Upper lobe of left lung (tissue), 6 donors: ENCODE measurements around the gene CNGA3. TPM values are rescaled to one million over a fixed set of nuclear protein-coding genes. Genes with fewer than 3 reads are reported as not detected.
"Not testable (repeated sequence)": the region's sequence is repeated elsewhere in the genome, so short reads cannot be mapped to it uniquely, and the experiment has no call there.

Experiments used
- ATAC-seq, 2 donors: fragments of 200-7000 bp; cut with Tn5 transposase; one replicate each; pipeline ENCODE4 v1.9.1; 2022; ENCODE audit warnings: mild to moderate bottlenecking in 2 of 2, moderate library complexity in 2 of 2; ENCODE audit not compliant: low FRiP score in 2 of 2
- DNase-seq, 2 donors: peaks; one replicate each; pipeline ENCODE4 v3.0.0-alpha.2; 2019 to 2020
- H3K27ac ChIP-seq, 4 donors: fragments of 200-600 bp; sonication (generic); one replicate each; pipeline ENCODE4 v1.5.1; 2016 to 2019
- H3K27me3 ChIP-seq, 4 donors: fragments of 200-600 bp; sonication (generic); one replicate each; pipeline ENCODE4 v1.5.1; 2017 to 2019
- H3K36me3 ChIP-seq, 4 donors: fragments of 200-600 bp; sonication (generic); one replicate each; pipeline ENCODE4 v1.5.1; 2016 to 2019
- H3K4me1 ChIP-seq, 4 donors: fragments of 200-600 bp; sonication (generic); one replicate each; pipeline ENCODE4 v1.5.1; 2018 to 2019
- H3K4me3 ChIP-seq, 4 donors: fragments of 200-600 bp; sonication (generic); one replicate each; pipeline ENCODE4 v1.5.1; 2017 to 2019; ENCODE audit warnings: mild to moderate bottlenecking in 2 of 4, moderate library complexity in 1 of 4
- H3K9me3 ChIP-seq, 4 donors: fragments of 200-600 bp; sonication (generic); one replicate each; pipeline ENCODE4 v1.5.1; 2018 to 2019
- EP300 ChIP-seq, 4 donors: sonication (generic); formaldehyde crosslinking; IDR thresholded peaks; one replicate each; pipeline ENCODE4 v1.5.1; 2017; ENCODE audit warnings: antibody characterized with exemption in 4 of 4, control low read depth in 2 of 4
- POLR2A ChIP-seq, 4 donors: fragments of 450-650 bp; IDR thresholded peaks; one replicate each; pipeline ENCODE4 v1.5.1; 2016 to 2017; ENCODE audit warnings: antibody characterized with exemption in 4 of 4, mild to moderate bottlenecking in 2 of 4
- POLR2AphosphoS5 ChIP-seq, 2 donors: sonication (generic); formaldehyde crosslinking; IDR thresholded peaks; one replicate each; pipeline ENCODE4 v1.5.1; 2017; ENCODE audit warnings: antibody characterized with exemption in 2 of 2
- WGBS, 2 donors: methylation state at CpG; one replicate each; pipeline ENCODE4 v1.1.5; 2017 to 2018; 5-methylcytosine and 5-hydroxymethylcytosine counted together
- total RNA-seq, 6 donors: library from RNA; depleted of rRNA in 4 of 6; stranded (reverse); fragments of >200 nt in 4 of 6; gene quantifications; one replicate each; pipeline versions ENCODE4 v1.1.0 to v1.2.1, GENCODE V29; 2016 to 2021
- TF ChIP-seq, protein P1 (sequence below), 6 experiments: fragments of 450-650 bp in 4 of 6; fragments of 200-600 bp in 2 of 6; sonication (generic) in 2 of 6; IDR thresholded peaks; one replicate each; pipeline ENCODE4 v1.5.1; 2016 to 2019; ENCODE audit warnings: antibody characterized with exemption in 6 of 6
- donor health status: DM: no; HTN: no; CAD: no; lungs with moderate emphysema.
- donor health status: DM: no; HTN: yes; CAD: no; lungs with severe emphysema.

CNGA3 gene
- total RNA-seq, 6 donors from 2014 or later, result 0.22 to 1.0 (median 0.75) TPM; not detected in 2

DNA sequence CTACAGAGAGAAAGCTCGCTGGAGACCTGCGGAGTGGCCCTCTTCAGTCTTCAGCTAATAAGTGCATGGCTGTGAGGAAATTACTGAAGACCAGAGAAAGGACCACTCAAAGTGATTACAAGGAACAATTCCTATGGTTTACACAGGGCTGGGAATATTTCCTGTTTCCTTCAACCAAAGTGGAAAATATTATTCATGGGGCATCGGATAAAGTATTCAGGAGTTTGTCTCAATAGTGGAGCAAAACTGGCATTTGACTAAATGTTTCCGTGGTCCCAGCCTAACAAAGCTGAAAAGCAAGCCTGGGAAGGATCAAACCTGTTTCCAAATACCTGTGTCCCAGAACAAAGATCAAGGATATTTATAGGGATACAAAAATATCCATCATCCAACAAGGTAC is 32.0 kb upstream of the CNGA3 start:
- no peak overlapping the region for H3K27ac ChIP-seq
- no peak for DNase-seq
- no peaks in the 10 kb centered on the region for H3K27me3 ChIP-seq
- H3K36me3 ChIP-seq, result no peaks in the 10 kb centered on the region
- WGBS, 2 donors, result 77 to 82% methylated on average over 4 of the region's 4 CpGs
- peaks cover 0 to 4% (median 0%) of the 10 kb centered on the region in 4 donors for H3K9me3 ChIP-seq
- H3K4me1 ChIP-seq, result no peaks in the 10 kb centered on the region
- no peak for ATAC-seq
- H3K4me3 ChIP-seq, result no peak overlapping the region
- no peak for TF ChIP-seq EP300 (IDR thresholded peaks at IDR 0.05)
- no peak for TF ChIP-seq POLR2A (IDR thresholded peaks at IDR 0.05)
- TF ChIP-seq POLR2AphosphoS5 (IDR thresholded peaks at IDR 0.05), result no peak
- TF ChIP-seq, protein P1, sequence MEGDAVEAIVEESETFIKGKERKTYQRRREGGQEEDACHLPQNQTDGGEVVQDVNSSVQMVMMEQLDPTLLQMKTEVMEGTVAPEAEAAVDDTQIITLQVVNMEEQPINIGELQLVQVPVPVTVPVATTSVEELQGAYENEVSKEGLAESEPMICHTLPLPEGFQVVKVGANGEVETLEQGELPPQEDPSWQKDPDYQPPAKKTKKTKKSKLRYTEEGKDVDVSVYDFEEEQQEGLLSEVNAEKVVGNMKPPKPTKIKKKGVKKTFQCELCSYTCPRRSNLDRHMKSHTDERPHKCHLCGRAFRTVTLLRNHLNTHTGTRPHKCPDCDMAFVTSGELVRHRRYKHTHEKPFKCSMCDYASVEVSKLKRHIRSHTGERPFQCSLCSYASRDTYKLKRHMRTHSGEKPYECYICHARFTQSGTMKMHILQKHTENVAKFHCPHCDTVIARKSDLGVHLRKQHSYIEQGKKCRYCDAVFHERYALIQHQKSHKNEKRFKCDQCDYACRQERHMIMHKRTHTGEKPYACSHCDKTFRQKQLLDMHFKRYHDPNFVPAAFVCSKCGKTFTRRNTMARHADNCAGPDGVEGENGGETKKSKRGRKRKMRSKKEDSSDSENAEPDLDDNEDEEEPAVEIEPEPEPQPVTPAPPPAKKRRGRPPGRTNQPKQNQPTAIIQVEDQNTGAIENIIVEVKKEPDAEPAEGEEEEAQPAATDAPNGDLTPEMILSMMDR (IDR thresholded peaks at IDR 0.05), result no peak

DNA sequence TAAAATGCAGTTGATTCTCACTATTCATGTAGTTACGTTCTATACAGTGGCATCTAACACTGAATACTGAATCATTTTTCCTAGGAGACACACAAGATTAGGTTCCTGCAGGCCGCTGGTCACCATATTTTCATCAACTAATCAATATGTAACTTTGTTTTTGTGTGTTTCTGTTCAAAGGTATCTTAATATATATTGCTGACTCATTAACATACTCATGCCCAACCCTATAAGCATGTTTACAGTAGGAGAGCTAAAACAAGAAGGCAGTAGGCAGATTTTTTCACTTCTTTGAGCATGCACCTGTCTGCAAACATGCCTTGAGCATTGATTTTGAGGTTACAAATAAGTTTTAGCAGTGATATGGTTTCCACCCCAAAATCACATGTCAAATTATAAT is 30.3 kb upstream of the CNGA3 start:
- Histone ChIP-seq H3K27ac (no peak overlapping the region), H3K27me3 (no peaks in the 10 kb centered on the region), H3K4me1 (no peaks in the 10 kb centered on the region), H3K9me3 (peaks cover 0 to 19% (median 13%) of the 10 kb centered on the region in 4 donors), H3K36me3 (no peaks in the 10 kb centered on the region), H3K4me3 (no peak overlapping the region)
- DNase-seq (no peak), ATAC-seq (no peak)
- 73 to 82% methylated on average over 2 of the region's 2 CpGs for WGBS, 2 donors
- TF ChIP-seq, protein P1 (IDR thresholded peaks at IDR 0.05), result no peak
- no peak for TF ChIP-seq POLR2AphosphoS5 (IDR thresholded peaks at IDR 0.05)
- no peak for TF ChIP-seq POLR2A (IDR thresholded peaks at IDR 0.05)
- no peak for TF ChIP-seq EP300 (IDR thresholded peaks at IDR 0.05)

DNA sequence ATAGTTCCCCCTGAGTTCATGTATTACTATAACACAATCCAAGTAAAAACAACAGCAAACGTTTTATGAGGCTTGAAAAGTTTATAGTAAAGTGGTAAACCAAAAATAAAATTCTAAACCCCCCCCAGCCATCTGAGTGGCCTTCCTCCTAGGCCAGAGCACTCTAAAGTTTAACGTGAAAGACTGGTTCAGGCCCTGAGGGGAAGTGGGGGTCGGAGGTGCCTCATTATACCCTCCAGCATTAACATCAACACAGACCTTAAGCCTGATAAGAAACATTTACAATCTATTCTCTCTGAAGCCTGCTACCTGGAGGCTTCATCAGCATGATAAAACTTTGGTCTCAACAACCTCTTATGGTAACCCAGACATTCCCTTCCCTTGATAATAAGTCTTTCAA is 29.0 kb upstream of the CNGA3 start:
- no peak for TF ChIP-seq POLR2AphosphoS5 (IDR thresholded peaks at IDR 0.05)
- H3K36me3 ChIP-seq, result no peaks in the 10 kb centered on the region
- no peak overlapping the region for H3K4me3 ChIP-seq
- H3K27ac ChIP-seq, result no peak overlapping the region
- no peak for ATAC-seq
- no peaks in the 10 kb centered on the region for H3K4me1 ChIP-seq
- H3K9me3 ChIP-seq, result peaks cover 0 to 24% (median 18%) of the 10 kb centered on the region in 4 donors
- DNase-seq, result no peak
- 27 to 48% methylated on average over 3 of the region's 3 CpGs for WGBS, 2 donors
- no peaks in the 10 kb centered on the region for H3K27me3 ChIP-seq

DNA sequence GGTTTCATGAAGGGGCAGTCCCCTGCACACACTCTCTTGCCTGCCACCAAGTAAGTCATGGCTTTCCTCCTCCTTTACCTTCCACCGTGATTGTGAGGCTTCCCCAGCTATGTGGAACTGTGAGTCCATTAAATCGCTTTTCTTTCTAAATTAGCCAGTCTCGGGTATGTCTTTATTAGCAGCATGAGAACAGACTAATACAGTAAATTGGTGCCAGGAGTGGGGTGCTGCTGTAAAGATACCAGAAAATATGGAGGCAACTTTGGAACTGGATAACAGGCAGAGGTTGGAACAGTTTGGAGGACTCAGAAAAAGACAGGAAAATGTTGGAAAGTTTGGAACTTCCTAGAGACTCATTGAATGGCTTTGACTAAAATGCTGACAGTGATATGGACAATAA is 26.1 kb upstream of the CNGA3 start:
- H3K27ac ChIP-seq, H3K4me3 ChIP-seq, H3K36me3 ChIP-seq, DNase-seq, ATAC-seq, H3K27me3 ChIP-seq, H3K4me1 ChIP-seq: not testable (repeated sequence)
- peaks cover 0 to 24% (median 18%) of the 10 kb centered on the region in 4 donors for H3K9me3 ChIP-seq
- WGBS, 2 donors, result 92 to 95% methylated on average over 3 of the region's 3 CpGs

DNA sequence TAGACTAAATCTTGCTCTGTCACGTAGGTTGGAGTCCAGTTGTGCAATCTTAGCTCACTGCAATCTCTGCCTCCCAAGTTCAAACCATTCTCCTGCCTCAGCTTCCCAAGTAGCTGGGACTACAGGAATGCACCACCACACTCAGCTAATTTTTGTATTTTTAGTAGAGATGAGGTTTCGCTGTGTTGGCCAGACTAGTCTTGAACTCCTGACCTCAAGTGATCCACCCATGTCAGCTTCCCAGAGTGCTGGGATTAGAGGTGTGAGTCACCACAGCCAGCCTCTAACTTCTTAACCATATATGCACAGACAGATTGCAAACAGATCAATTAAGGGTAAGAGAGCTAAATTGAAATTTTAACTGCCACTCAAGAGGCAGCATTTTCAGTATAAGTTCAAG is 22.1 kb upstream of the CNGA3 start:
- Histone ChIP-seq H3K27ac (no peak overlapping the region), H3K4me3 (no peak overlapping the region), H3K27me3 (no peaks in the 10 kb centered on the region), H3K36me3 (no peaks in the 10 kb centered on the region), H3K9me3 (peaks cover 0 to 20% (median 18%) of the 10 kb centered on the region in 4 donors), H3K4me1 (no peaks in the 10 kb centered on the region)
- 61 to 75% methylated on average over 2 of the region's 2 CpGs for WGBS, 2 donors
- TF ChIP-seq EP300 (IDR thresholded peaks at IDR 0.05) (no peak), POLR2A (IDR thresholded peaks at IDR 0.05) (no peak), POLR2AphosphoS5 (IDR thresholded peaks at IDR 0.05) (no peak)
- TF ChIP-seq, protein P1 (IDR thresholded peaks at IDR 0.05), result no peak
- DNase-seq (no peak), ATAC-seq (no peak)

DNA sequence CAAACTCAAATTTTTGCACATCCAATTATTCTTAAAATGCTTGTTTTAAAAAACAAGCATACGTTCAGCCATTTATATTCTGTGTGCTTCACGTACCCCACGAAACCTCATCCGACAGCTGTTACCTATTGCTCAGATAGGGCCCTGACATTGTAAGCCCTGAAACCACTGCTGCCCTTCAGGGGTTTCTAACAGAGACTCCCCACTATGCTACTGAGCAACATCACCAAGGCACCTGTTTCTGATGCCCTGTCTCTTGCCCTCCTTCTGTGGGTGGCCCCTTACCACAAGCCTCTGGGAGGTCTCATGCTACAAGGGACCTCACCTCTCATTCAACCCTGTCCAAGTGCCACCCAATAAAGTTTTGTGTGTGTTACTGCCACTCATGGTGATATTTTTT is 18.5 kb upstream of the CNGA3 start:
- DNase-seq (no peak), ATAC-seq (no peak)
- WGBS, 2 donors, result 93% methylated on average over 4 of the region's 4 CpGs
- no peak for TF ChIP-seq POLR2A (IDR thresholded peaks at IDR 0.05)
- no peak for TF ChIP-seq EP300 (IDR thresholded peaks at IDR 0.05)
- no peak for TF ChIP-seq POLR2AphosphoS5 (IDR thresholded peaks at IDR 0.05)
- TF ChIP-seq, protein P1 (IDR thresholded peaks at IDR 0.05), result no peak
- Histone ChIP-seq H3K27me3 (no peaks in the 10 kb centered on the region), H3K27ac (no peak overlapping the region), H3K36me3 (no peaks in the 10 kb centered on the region), H3K4me1 (no peaks in the 10 kb centered on the region), H3K4me3 (no peak overlapping the region), H3K9me3 (no peaks in the 10 kb centered on the region)
